GM19035 (cell line): ENCODE results near the gene ROS1.

Source experiments
- ATAC-seq: cut with Tn5 transposase; IDR thresholded peaks from one replicate; pipeline ENCODE4 v1.9.1; 2021; ENCODE audit not compliant: unreplicated experiment

Gene ROS1

GRCh38 chr6:117311726-117312125 is 114.0 kb downstream of the ROS1 start:
- ATAC-seq, result no peak

GRCh38 chr6:117311310-117311709 is 114.4 kb downstream of the ROS1 start:
- no peak for ATAC-seq

GRCh38 chr6:117309611-117310010 is 116.1 kb downstream of the ROS1 start:
- no peak for ATAC-seq

- ATAC-seq, result no peak
Measured at GRCh38 chr6:117309069-117309468, 116.7 kb downstream of the ROS1 start.

GRCh38 chr6:117307655-117308054 is 118.1 kb downstream of the ROS1 start:
- ATAC-seq, result no peak

GRCh38 chr6:117306227-117306790 is 119.4 kb downstream of the ROS1 start:
- no peak for ATAC-seq

- no peak for ATAC-seq
Measured at GRCh38 chr6:117304446-117304845, 121.3 kb downstream of the ROS1 start.

GRCh38 chr6:117303323-117303722 is 122.4 kb downstream of the ROS1 start:
- no peak for ATAC-seq

- no peak for ATAC-seq
Measured at GRCh38 chr6:117298941-117299340, 126.8 kb downstream of the ROS1 start.

GRCh38 chr6:117290173-117290846 is 135.4 kb downstream of the ROS1 start:
- no peak for ATAC-seq

- ATAC-seq, result no peak
Measured at GRCh38 chr6:117288083-117288715, 137.5 kb downstream of the ROS1 start.

GRCh38 chr6:117280922-117281321 is 144.8 kb downstream of the ROS1 start:
- ATAC-seq, result no peak

GRCh38 chr6:117276778-117277316 is 148.9 kb downstream of the ROS1 start:
- ATAC-seq, result no peak

GRCh38 chr6:117275711-117276110 is 150.0 kb downstream of the ROS1 start:
- no peak for ATAC-seq

GRCh38 chr6:117275205-117275604 is 150.5 kb downstream of the ROS1 start:
- no peak for ATAC-seq

- no peak for ATAC-seq
Measured at GRCh38 chr6:117272891-117273290, 152.9 kb downstream of the ROS1 start.

GRCh38 chr6:117272032-117272866 is 153.5 kb downstream of the ROS1 start:
- ATAC-seq, result no peak

GRCh38 chr6:117270843-117271507 is 154.8 kb downstream of the ROS1 start:
- ATAC-seq, result no peak

GRCh38 chr6:117270055-117270842 is 155.5 kb downstream of the ROS1 start:
- no peak for ATAC-seq

GRCh38 chr6:117269638-117270054 is 156.1 kb downstream of the ROS1 start:
- ATAC-seq, result no peak
